ENCODE measurements around the gene CTBP1. TPM values are rescaled to one million over a fixed set of nuclear protein-coding genes. Genes with fewer than 3 reads are reported as not detected.

The CTBP1 gene
- total RNA-seq, 1 donor from 2014 or later: 224 TPM

DNA sequence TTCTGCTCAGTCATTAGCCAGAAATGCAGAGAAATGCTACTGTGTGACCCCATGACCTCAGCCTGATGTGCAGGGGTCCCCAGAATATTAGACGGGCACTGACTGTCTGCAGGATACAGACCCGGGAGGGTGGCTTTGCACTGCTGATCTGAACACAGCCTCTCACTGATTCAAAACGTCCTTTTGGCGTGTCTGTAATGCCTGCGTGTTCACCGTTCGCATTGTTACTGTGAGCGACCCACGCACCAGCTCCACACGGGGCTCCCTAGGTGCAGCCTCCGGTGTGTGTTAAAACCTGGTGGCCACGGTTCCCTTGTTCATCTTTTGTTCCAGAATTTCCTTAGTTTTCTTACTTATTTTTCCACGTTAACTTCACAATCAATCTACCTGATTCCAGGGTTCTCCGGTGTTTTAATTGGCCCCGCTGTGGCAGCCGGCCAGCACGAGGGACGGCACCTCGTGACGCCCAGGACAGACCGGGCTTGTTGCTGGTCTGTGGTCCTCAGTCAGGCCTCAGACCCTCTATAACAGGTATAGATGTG lies 44.6 kb downstream of the CTBP1 start:
- DNase-seq (ENCODE audit: low spot score in 2 of 2) (no peak), FAIRE-seq (no peak)

DNA sequence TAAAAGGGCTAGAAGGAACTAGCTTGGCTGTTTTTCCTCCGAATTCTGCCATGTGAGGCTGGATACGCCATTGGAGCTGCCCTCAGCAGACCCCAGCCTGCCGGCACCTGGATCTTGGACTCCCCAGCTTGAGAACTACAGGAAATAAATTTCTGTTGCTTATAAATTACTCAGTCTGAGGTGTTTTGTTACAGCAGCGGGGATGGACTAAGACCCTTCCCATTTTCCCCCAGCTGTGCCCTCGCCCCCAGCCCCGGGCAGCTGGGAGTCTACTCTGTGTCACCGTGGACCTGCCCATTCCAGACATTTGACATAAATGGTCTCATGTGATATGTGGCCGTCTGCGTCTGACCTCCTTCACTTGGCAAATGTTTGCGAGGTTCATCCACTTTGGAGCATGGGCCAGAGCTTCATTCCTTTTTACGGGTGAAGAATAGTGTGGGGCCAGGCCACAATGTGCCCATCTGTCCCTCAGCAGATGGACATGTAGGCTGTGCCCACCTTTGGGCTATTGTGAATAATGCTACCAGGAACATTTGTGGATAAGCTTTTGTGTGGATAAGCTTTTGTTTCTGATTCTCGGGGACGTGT lies 45.8 kb downstream of the CTBP1 start:
- FAIRE-seq: no peak
- no peak for DNase-seq (ENCODE audit: low spot score in 2 of 2)

DNA sequence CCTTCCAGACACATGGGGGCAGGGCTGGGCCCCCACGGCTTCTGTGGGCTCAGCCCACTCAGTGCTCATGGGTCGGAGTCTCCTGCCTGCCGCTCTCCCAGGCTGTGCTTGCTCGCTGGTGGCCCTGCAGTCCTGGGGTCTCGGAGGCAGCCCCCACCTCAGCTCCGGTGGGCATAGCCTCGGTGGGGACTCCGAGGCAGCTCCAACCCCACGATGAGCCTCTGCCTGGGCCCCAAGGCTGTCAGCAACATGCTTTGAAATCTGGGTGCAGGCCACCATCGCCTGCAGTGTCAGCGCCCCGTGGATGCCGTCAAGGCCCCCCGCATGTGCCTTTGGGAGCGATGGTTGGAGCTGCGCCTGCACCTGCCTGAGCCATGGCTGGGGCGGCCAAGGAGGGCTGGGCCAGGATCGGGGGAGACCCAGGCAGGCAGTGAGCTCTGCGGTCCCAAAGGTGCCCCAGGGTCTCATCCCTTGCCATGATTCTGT lies 46.4 kb downstream of the CTBP1 start:
- no peak for FAIRE-seq
- no peak for DNase-seq (ENCODE audit: low spot score in 2 of 2)

DNA sequence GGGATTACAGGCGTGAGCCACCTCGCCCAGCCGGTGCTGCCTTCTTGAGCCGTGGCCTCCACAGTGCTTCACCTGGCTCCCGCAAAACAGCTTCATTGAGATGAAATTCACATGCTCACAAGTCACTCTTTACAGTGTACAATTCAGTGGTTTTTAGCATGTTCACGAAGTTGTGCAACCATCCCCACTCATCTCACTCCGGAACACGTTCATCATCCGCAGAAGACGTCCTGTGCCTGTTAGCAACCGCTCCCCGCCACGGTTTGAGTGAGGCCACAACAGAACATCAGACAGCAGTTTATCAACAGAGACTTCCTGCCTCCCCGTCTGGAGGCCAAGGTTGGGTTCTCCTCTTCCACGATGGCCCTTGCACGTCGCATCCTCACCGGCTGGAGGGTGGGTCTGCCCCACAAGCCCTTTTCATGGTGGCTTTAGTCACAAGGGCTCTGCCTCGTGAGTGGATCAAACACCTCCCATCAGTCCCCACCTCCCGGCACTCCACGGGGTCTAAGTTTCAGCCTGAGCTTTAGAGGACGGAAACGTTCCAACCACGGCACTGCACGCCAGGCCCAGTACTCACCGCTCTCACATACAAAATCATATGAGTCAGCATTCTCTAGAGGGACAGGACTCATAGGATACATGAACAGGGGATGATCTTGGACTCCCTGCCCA lies 46.9 kb downstream of the CTBP1 start:
- FAIRE-seq: no peak

DNA sequence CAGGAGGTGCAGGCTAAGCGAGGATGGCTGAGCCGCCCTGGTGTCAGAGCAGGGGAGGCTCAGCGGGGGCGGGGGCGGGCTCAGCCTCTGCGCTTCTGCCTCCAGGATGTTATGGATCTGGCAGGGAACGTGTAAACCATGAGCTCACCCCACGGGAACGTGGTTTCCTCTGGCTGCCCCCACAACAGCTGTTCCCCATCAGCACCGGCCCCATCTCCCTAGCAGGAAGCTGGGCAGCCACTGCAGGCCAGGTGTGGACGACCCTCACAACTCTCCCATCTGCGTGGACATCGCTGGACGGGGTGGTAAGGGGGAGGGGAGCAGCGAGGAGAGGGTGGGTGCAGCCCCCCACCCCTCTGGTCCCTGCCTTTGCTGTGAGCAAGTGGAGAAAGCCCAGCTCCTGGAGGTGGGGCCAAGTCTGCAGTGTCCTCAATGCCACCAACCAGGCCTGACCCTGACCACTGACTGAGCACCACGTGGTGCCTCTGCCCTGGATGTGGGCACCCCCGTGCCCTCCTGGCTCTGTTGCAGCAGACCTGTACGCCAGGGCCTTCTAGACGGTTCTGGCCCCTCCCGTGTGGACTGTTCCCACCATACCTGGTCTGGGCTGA lies 48.4 kb downstream of the CTBP1 start:
- DNase-seq (ENCODE audit: low spot score in 2 of 2): no peak
- FAIRE-seq: no peak

More for the DNA sequence above, 46.9 kb downstream of the CTBP1 start:
- no peak for DNase-seq (ENCODE audit: low spot score in 2 of 2)

DNA sequence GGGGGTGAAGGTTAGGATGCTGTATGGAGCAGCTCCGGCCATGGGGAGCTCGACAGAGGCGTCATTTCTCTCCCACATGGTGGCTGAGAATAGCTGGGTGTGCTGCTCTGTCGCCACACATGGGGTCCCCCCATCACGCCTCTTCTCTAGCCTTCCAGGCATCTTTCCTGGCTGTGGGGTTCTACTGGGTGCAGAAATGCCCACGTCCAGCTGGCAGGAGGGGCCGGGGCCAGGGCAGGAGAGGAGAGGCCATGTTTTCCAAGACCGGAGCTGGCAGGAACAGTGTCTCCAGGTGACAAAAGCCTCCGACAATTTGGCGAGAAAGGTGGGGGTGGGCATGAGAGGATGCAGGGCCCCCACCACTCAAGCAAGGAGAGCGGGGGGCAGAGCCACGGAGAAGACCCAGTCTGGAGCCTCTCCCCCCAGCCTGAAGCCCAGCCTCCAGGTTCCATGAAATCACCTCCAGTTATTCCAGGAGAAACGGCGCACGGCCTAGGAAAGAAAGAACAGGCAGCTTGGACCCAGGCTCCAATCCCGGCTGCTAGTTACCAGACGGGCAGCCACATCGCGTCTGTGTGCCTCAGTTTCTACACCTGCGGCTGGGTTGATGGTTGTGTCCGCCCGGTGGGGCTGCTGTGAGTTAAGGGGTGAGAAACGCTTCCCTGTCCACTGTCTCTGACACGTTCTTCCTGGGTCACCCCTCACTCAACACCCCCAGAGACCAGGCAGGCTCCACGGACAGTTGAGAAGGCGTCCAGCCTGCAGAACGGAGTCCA lies 49.2 kb downstream of the CTBP1 start:
- DNase-seq (ENCODE audit: low spot score in 2 of 2) (no peak), FAIRE-seq (no peak)

DNA sequence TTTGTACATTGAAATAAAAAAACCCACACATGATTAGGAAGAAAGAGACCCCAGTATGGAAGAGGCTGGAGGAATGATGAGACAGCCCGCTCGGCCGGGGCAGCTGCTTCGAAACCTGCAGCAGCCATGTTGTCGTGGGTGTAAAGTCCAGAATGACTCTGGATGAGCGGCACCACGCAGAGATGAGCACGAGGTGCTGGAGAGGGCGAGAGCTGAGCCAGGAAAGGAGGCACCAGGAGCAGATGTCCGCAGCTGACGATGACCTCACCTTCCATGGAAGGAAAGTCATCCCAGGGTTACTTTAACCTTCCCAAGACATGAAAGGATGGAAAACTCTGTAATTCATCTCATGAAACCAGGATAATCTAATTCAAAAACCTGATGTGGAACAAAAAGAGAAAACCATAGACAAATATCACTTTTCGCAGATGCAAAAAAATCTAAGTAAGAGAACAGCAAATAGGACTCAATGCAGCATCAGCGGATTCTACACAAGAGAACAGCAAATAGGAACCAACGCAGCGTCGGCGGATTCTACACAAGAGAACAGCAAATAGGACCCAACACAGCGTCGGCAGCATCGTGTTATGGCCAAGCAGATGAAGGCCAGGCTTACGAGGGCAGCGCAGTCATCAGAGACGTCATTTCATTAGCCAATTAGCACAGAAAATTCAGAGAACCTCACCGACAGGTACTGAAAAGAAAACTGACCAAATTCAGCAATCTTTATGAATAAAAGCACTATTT lies 50.7 kb downstream of the CTBP1 start:
- FAIRE-seq (no peak), DNase-seq (ENCODE audit: low spot score in 2 of 2) (no peak)

DNA sequence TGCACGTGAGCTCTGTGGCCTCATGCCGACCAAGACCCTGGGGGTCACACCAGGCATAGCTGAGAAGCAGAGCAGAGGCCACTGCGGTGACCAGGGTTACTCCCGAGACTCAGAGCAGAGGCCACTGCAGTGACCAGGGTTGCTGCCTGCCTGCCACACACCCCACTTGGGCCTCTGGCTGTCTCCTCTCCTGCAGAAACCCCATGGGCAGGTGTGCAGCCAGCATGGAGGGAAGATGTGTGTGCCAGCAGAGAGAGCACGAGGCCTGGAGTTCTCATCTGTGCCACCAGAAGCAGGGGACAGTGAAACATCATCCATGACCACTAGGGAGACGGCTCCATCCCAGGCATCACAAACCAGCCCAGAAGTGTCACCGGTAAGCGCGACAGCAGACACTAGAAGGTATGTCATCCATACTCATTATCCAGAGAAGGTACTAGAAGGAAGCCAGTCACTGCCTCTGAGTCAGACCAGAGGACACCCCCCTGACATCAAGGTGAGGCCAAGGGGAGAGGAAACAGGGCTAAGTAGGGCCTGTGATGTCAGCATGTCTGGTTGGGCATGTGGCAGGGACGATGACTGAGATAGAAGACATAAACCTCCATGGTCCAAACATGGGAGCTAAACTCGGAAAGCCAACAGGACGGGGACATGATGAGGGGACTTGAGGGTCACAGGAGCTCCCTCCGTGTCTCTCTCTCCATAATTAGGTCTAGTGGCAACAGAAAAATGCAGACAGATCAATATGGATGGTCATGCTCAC lies 52.3 kb downstream of the CTBP1 start:
- FAIRE-seq (no peak), DNase-seq (ENCODE audit: low spot score in 2 of 2) (no peak)

DNA sequence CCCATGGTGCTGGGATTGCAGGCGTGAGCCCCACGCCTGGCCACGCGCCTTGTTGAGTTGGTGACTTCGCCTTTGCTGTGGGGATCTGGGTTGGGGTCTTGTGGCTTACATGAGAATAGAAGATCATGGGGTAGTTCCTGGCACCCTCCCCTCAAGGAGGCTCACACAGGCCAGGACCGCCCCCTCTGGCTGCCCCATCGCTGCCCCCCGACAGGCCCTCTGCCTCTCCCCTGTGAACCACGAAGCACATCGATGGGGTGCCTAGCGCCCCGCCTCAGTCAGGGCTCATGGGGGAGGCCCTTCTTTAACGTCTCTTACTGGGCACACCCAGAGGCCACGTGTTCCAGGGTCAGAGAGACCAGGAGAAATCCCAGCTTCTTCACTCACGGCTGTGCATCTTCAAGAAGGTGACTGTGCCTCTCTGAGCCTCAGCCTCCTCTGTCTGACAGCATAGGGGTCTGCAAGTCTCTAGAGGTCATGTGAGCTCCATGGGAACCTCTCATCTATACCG lies 53.0 kb downstream of the CTBP1 start:
- no peak for DNase-seq (ENCODE audit: low spot score in 2 of 2)
- no peak for FAIRE-seq

DNA sequence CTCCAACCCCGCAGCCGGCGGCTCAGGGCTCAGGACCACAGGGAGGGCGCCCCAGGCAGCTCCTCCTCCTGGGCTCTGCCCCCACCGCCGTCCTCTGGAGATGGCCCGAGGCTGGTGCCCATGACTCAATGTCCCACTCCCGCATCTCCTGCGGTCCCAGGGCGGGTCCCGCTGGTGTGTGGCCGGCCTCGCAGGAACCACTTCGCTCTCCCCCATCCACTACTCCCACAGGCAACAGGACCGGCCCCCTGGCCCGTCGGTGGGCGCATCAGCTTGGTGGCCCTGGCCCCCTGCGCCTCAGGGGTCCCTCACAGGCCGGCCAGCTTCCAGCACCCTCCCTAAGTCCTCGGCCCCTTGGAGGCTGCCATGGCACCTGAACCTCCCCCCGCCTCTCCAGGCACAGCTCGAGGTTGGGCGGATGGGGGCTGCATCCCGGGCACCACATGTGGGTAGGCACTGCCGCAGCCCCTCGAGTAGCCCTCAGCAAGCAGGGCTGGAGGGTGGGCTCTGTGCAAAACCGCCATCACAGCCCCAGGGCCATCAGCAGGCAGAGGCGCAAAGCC lies 53.7 kb downstream of the CTBP1 start:
- FAIRE-seq: no peak
- DNase-seq (ENCODE audit: low spot score in 2 of 2): no peak

DNA sequence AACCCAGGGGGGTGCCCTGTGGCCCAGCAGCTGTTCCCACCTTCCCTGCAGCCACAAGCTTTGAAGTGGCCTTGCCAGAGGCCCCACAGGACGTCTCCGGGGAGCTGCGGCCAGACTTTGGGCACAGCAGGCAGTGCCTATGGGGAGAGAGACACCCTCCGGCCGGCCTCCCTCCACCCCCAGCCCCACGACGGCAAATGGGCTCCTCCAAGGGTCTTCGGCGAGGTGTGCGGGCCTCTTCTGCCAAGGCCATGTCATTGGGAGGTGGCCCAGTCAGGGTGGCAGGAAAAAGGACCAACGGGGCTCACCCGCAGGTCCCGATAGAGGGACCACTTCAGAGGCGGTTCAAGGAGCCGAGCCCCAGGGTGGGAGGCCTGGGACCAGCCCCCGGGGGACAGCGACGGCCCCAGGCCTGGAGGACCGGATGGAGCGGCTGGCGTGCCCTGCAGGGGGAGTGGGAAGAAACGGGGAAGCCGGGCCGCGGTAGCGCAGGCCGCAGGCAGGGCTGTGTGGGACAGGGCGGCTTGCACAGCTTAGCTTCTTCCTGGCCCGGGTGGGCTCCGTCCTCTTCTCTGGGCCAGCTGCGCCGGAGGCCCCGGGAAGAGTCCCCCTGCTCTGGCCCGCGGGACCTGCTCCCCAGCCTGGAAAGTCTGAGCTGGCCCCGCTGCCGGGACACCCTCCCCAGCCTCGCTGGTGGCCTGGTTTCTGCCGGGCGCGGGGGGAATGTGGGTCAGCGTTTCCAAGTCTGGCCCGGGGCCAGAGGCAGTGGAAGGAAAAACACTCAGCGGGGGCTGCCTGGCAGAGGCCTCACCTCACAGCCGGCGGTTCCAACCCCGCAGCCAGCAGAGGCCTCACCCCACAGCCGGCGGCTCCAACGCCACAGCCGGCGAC lies 54.7 kb downstream of the CTBP1 start:
- FAIRE-seq: no peak
- DNase-seq (ENCODE audit: low spot score in 2 of 2): peak in 1 of 2 donors; percentile 77

DNA sequence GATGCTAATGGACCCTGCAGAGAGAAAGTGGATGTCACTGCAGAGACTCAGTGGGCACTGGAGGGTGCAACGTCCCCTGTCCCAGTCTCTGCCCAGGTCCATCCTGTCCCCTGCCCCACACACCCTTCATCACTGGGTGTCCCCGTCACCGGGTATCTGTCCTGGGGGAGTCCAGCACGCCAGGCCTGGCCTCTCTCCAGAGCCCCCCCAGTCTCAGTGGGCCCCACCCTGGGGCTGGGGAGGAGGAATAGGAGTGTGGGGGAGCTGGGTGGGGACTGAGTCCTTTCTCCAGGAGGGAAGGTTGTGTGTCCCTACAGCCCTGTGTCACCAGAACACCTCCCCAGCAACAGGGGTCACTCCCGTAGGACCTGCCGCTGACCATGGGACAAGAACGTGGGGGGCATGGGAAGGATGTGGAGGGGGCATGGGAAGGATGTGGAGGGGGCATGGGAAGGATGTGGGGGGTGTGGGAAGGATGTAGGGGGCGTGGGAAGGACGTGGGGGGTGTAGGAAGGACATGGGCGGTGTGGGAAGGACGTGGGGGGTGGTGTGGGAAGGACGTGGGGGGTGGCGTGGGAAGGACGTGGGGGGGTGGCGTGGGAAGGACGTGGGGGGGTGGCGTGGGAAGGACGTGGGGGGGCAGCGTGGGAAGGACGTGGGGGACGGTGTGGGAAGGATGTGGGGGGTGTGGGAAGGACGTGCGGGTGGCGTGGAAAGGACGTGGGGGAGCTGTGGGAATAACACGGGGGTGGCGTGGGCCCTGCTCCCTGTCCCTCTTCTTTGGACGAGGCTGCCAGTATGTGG lies 55.5 kb downstream of the CTBP1 start:
- FAIRE-seq (no peak), DNase-seq (ENCODE audit: low spot score in 2 of 2) (no peak)

DNA sequence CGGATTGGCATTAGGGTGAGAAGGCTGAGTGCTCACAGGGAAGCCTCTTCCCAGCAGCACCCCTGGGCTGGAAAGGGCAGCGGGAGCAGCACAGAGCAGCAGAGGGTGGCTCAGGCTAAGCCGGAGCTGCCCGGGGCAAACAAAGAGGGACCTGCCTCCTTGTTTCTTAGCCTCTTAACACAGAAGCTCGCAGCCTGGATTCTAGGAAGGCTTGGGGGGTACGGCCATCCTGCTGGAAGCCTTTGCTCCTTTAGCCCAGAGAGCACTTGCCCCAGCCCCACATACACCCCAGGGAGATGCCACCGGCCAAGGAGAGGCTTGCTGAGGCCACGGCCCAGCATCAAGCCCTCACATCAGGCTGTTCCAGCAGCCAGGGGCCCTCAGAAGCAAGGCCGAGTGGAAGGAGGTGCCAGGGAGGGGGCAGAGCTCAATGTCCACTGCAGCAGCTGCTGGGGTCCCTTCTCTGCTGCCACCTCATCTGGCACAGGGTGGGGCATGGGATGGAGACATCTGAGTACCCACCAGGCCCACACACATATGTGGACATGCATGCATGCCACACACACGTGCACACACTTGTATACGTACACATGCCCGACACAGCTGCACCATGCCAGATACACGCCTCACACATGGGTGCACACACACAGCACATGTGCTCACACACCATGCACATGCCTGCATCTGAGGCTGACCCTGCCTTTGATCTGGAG lies 56.3 kb downstream of the CTBP1 start:
- DNase-seq (ENCODE audit: low spot score in 2 of 2) (no peak), FAIRE-seq (no peak)

DNA sequence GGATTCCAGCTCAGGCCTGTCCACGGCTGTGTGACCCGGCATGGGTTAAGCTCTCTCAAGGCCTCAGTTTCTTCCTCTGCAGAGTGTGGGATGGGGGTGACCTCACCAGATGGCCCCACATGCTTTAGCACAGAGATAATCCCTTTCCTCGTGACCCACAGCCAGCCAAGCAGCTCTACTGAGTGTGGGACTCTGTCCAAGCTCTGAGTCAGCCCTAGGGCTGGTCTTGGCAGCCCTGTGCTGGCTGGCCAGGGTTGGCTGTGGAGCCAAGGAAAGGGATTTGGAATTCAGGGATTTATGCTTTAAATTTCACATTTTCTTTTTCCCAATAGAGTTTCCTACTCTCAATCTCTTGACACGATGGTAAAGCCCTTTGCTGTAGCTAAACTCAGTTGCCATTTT lies 56.8 kb downstream of the CTBP1 start:
- peak; percentile 67 for FAIRE-seq
- DNase-seq (ENCODE audit: low spot score in 2 of 2): peak; percentile 86 to 89

DNA sequence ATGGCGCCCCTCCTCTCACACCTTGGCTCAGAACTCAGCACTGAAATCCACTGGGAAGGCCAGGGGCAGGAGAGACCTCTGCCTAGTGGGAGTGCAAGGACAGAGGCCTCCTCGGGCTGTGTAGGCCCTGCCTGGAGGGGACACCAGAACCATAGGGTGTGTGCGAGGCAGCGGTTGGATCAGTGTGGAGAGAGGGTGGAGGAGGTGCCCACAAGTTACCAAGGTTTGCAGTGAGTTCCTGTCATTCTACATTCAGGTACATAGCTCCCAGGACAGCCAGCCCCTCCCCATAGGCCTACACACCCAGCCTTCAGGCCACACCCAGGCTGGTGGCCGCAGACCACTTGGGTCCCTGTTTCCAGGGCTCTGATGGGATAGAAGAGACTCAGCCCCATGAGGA lies 57.3 kb downstream of the CTBP1 start:
- DNase-seq (ENCODE audit: low spot score in 2 of 2): no peak
- no peak for FAIRE-seq

DNA sequence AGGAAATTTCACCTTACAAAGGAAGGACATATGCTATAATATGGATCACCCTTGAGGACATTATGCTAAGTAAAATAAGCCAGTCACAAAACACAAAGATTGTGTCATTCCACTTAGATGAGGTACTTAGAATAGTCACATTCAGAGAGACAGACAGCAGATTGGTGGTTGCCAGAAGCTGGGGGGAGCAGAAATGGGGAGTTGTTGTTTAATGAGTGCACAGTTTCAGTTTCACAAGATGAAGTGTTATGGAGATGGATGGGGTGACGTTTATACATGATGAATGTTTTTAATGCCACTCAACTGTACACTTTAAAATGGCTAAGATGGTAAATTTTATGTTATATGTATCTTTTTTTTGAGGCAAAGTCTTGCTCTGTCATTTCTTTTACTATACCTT lies 61.7 kb downstream of the CTBP1 start:
- FAIRE-seq: no peak
- no peak for DNase-seq (ENCODE audit: low spot score in 2 of 2)

Measured in frontal cortex (tissue), 4 donors.